ENCODE data around the gene FUZ.

DNA sequence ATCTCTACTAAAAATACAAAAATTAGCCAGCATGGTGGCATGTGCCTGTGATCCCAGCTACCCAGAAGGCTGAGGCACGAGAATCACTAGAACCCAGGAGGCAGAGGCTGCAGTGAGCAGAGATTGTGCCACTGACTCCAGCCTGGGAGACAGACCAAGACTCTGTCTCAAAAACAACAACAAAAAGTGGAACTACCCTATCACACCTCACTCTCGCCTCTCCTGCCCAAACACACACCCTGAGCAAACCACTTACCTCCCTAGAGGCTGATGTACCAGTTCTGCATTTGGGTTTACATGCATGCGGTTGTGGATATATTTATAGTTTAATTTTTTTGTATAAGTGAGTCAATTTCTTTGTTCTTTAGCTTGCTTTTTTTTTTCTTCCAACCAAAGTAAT lies 30.2 kb upstream of the FUZ start:
- TF ChIP-seq, protein P1, sequence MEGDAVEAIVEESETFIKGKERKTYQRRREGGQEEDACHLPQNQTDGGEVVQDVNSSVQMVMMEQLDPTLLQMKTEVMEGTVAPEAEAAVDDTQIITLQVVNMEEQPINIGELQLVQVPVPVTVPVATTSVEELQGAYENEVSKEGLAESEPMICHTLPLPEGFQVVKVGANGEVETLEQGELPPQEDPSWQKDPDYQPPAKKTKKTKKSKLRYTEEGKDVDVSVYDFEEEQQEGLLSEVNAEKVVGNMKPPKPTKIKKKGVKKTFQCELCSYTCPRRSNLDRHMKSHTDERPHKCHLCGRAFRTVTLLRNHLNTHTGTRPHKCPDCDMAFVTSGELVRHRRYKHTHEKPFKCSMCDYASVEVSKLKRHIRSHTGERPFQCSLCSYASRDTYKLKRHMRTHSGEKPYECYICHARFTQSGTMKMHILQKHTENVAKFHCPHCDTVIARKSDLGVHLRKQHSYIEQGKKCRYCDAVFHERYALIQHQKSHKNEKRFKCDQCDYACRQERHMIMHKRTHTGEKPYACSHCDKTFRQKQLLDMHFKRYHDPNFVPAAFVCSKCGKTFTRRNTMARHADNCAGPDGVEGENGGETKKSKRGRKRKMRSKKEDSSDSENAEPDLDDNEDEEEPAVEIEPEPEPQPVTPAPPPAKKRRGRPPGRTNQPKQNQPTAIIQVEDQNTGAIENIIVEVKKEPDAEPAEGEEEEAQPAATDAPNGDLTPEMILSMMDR (IDR thresholded peaks at IDR 0.05; ENCODE audit: low read length), result no peak
- TF ChIP-seq EZH2 (IDR thresholded peaks at IDR 0.05; ENCODE audit: borderline replicate concordance, low read length), result no peak

All from OCI-LY1 (cell line).